ENCODE measurements around the gene ADAM22.

GRCh38 chr7:88203401-88203800 lies 269.4 kb downstream of the ADAM22 start:
- no peak for TF ChIP-seq POLR2AphosphoS5 (IDR thresholded peaks at IDR 0.05; ENCODE audit: borderline replicate concordance, low read depth, low read length)
- TF ChIP-seq EZH2 (IDR thresholded peaks at IDR 0.05) = no peak
- no peak for TF ChIP-seq FOXP2 (optimal IDR thresholded peaks at IDR 0.05; ENCODE audit: control extremely low read depth, extremely low read length, insufficient read depth)
